AG10803 (cell line): ENCODE data around the gene STRN3.
"Not testable (repeated sequence)": the region's sequence is repeated elsewhere in the genome, so short reads cannot be mapped to it uniquely, and the experiment has no call there.

Experiments
- DNase-seq: peaks from one replicate; pipeline ENCODE4 v3.0.0; 2010; ENCODE audit warnings: low read depth
- H3K4me3 ChIP-seq: 2 replicates; pipeline ENCODE4 v1.5.1; 2011; ENCODE audit warnings: mild to moderate bottlenecking, low read length, control low read depth
- TF ChIP-seq, protein P1 (sequence below): conservative IDR thresholded peaks from 2 replicates; pipeline ENCODE4 v1.5.1; 2011; ENCODE audit warnings: mild to moderate bottlenecking, low read length, control low read depth, inconsistent platforms

The STRN3 gene

GRCh38 chr14:30949651-30950050, 76.5 kb downstream of the STRN3 start:
- DNase-seq: no peak
- no peak overlapping the region for H3K4me3 ChIP-seq
- TF ChIP-seq, protein P1, sequence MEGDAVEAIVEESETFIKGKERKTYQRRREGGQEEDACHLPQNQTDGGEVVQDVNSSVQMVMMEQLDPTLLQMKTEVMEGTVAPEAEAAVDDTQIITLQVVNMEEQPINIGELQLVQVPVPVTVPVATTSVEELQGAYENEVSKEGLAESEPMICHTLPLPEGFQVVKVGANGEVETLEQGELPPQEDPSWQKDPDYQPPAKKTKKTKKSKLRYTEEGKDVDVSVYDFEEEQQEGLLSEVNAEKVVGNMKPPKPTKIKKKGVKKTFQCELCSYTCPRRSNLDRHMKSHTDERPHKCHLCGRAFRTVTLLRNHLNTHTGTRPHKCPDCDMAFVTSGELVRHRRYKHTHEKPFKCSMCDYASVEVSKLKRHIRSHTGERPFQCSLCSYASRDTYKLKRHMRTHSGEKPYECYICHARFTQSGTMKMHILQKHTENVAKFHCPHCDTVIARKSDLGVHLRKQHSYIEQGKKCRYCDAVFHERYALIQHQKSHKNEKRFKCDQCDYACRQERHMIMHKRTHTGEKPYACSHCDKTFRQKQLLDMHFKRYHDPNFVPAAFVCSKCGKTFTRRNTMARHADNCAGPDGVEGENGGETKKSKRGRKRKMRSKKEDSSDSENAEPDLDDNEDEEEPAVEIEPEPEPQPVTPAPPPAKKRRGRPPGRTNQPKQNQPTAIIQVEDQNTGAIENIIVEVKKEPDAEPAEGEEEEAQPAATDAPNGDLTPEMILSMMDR: no peak

DNA sequence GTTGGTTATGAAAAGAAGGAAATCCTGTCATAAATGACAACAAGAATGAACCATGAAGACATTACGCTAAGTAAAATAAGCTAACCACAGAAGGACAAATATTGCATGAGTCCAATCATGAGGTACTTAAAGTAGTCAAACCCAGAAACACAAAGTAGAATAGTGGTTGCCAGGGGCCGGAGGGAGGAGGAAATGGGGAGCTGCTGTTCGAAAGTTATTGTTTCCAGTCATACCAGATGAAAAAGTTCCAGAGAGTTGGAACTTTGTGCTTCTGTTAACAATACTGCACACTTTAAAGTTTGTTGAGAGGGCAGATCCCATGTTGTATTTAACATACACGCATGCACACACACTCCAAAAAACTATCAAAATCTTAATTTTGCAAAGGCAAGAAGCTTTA, 82.5 kb downstream of the STRN3 start:
- TF ChIP-seq, protein P1: no peak
- H3K4me3 ChIP-seq: no peak overlapping the region
- DNase-seq: no peak

- no peak overlapping the region for H3K4me3 ChIP-seq
- TF ChIP-seq, protein P1: no peak
- no peak for DNase-seq
Measured at GRCh38 chr14:30940886-30941285, 85.3 kb downstream of the STRN3 start.

DNA sequence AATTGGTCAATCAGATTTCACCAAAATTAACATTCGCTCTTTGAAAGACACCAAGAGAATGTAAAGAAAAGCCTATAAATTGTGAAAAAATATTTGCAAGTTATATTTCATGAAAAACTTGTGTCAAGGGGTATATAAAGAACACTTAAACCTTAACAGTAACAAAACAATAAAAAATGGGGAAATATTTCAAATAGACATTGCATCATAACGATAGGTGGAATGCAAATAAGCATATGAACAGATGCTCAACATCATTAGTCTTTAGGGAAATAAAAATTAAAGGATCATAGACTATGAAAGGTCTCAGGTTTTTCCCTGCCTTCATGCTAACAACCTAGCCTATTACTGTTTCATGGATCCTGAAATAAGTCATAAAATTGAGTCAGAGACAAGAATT, 87.6 kb downstream of the STRN3 start:
- DNase-seq: no peak
- H3K4me3 ChIP-seq: no peak overlapping the region
- TF ChIP-seq, protein P1: no peak

DNA sequence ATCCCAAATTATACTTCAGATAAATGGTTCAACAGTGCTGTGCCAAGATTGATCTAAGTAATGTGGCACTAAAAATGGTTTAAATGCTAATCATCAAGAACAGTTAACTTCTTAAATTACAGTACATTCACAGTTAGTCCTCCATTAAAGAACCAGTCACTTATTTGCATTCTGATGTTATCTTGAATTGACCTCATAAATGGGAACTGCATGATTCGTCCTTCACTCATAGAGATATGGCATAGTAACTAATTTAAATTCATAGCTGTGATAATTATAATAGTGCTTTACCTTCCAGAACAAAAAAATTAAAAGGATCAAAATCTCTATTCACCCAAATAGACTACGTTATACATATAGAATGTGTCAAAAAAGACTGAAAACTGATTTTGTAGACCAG, 90.7 kb downstream of the STRN3 start:
- no peak for DNase-seq
- H3K4me3 ChIP-seq: no peak overlapping the region
- TF ChIP-seq, protein P1: no peak

GRCh38 chr14:30933937-30934336, 92.2 kb downstream of the STRN3 start:
- not testable (repeated sequence) for DNase-seq, H3K4me3 ChIP-seq

- H3K4me3 ChIP-seq: no peak overlapping the region
- TF ChIP-seq, protein P1: no peak
- peak; percentile 8 for DNase-seq
Measured at GRCh38 chr14:30928462-30928861, 97.7 kb downstream of the STRN3 start.

GRCh38 chr14:30925254-30925653, 100.9 kb downstream of the STRN3 start:
- H3K4me3 ChIP-seq: no peak overlapping the region
- TF ChIP-seq, protein P1: no peak
- DNase-seq: no peak
